ENCODE measurements around the gene SH3GLB2.

Gene SH3GLB2

DNA sequence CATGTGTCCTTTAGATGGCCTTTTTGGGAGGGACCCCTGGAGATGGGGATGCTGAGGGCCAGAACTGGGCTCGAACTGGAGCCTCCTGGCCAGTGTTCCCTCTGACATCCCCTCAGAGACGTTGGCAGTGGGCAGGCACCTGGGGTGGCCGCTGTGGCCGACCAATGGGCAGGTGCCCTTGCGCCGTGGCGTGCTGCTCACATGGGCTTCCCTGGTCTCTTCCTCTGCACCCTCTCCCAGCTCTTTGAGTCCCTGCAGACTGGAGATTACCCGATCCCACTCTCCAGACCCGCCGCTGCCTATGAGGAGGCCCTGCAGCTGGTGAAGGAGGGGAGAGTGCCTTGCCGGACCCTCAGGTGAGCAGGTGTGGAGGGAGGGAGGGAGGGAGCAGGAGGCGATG, 32.9 kb upstream of the SH3GLB2 start (continued):
- no peak for TF ChIP-seq ZNF8 (CRISPR knock-in tag; IDR thresholded peaks at IDR 0.05)
- TF ChIP-seq, protein P1, sequence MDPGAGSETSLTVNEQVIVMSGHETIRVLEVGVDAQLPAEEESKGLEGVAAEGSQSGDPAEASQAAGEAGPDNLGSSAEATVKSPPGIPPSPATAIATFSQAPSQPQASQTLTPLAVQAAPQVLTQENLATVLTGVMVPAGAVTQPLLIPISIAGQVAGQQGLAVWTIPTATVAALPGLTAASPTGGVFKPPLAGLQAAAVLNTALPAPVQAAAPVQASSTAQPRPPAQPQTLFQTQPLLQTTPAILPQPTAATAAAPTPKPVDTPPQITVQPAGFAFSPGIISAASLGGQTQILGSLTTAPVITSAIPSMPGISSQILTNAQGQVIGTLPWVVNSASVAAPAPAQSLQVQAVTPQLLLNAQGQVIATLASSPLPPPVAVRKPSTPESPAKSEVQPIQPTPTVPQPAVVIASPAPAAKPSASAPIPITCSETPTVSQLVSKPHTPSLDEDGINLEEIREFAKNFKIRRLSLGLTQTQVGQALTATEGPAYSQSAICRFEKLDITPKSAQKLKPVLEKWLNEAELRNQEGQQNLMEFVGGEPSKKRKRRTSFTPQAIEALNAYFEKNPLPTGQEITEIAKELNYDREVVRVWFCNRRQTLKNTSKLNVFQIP (CRISPR knock-in tag; IDR thresholded peaks at IDR 0.05; ENCODE audit: borderline replicate concordance, low read depth) = no peak

GRCh38 chr9:129059796-129060785, 32.0 kb upstream of the SH3GLB2 start:
- no peak for ATAC-seq
- TF ChIP-seq BACH2 (CRISPR knock-in tag; IDR thresholded peaks at IDR 0.05; ENCODE audit: borderline replicate concordance) = no peak

DNA sequence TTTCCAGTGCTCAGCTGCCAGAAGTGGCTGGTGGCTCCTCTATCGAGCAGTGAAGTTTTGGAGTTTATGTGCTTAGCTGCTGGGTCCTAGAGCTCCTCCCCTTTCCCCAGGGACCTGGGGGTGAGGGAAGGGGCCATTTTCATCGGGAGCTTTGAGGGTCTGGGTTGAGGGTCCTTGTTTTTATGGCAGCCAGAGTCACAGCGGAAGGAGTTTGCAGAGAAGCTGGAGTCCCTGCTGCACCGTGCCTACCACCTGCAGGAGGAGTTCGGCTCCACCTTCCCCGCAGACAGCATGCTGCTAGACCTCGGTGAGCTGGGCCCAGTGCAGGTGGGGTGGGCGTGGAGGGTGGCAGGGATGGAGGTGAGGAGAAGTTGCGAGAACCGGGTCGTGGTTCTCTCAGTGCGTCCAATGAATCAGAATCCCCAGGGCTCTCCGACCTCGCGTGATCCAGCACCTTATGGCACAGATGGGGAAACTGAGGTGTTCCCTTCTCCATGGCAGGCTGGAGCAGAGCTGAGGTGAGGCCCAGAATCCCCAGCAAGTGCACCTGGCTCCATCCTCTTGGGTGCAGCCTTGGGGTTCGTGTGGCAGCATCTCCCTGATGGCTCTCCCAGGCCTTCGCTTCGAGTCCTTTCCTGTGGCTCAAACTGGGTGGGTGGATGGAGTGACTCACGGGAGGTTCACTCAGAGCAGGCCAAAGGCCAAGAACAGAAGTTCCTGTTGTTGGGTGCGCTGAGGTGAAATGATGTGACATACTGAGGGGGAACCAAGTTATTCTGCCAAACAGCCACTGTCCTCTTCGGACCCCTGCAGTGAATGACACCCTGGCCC, 31.0 kb upstream of the SH3GLB2 start:
- TF ChIP-seq ISL1 (CRISPR knock-in tag; IDR thresholded peaks at IDR 0.05) (no peak), ARNTL (CRISPR knock-in tag; IDR thresholded peaks at IDR 0.05; ENCODE audit: borderline replicate concordance, low read depth) (no peak), ZC3H10 (CRISPR knock-in tag; IDR thresholded peaks at IDR 0.05) (no peak), OSR1 (CRISPR knock-in tag; IDR thresholded peaks at IDR 0.05) (no peak), TOX (CRISPR knock-in tag; IDR thresholded peaks at IDR 0.05; ENCODE audit: borderline replicate concordance) (no peak), ZNF70 (CRISPR knock-in tag; IDR thresholded peaks at IDR 0.05) (no peak)
- TF ChIP-seq, protein P2, sequence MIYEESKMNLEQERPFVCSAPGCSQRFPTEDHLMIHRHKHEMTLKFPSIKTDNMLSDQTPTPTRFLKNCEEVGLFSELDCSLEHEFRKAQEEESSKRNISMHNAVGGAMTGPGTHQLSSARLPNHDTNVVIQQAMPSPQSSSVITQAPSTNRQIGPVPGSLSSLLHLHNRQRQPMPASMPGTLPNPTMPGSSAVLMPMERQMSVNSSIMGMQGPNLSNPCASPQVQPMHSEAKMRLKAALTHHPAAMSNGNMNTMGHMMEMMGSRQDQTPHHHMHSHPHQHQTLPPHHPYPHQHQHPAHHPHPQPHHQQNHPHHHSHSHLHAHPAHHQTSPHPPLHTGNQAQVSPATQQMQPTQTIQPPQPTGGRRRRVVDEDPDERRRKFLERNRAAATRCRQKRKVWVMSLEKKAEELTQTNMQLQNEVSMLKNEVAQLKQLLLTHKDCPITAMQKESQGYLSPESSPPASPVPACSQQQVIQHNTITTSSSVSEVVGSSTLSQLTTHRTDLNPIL (CRISPR knock-in tag; IDR thresholded peaks at IDR 0.05; ENCODE audit: low read depth) = no peak
- ATAC-seq = no peak

GRCh38 chr9:129054163-129054851, 26.2 kb upstream of the SH3GLB2 start:
- no peak for ATAC-seq
- no peak for TF ChIP-seq ZC3H10 (CRISPR knock-in tag; IDR thresholded peaks at IDR 0.05)
- no peak for TF ChIP-seq TSHZ2 (CRISPR knock-in tag; IDR thresholded peaks at IDR 0.05)
- TF ChIP-seq OSR1 (CRISPR knock-in tag; IDR thresholded peaks at IDR 0.05) = no peak
- no peak for TF ChIP-seq ARNTL (CRISPR knock-in tag; IDR thresholded peaks at IDR 0.05; ENCODE audit: borderline replicate concordance, low read depth)
- TF ChIP-seq ZNF8 (CRISPR knock-in tag; IDR thresholded peaks at IDR 0.05) = no peak
- no peak for TF ChIP-seq TCF4 (CRISPR knock-in tag; IDR thresholded peaks at IDR 0.05; ENCODE audit: borderline replicate concordance)
- no peak for TF ChIP-seq ISL1 (CRISPR knock-in tag; IDR thresholded peaks at IDR 0.05)
- TF ChIP-seq CSDC2 (CRISPR knock-in tag; IDR thresholded peaks at IDR 0.05) = no peak
- TF ChIP-seq, protein P2 (CRISPR knock-in tag; IDR thresholded peaks at IDR 0.05; ENCODE audit: low read depth) = no peak
- no peak for TF ChIP-seq ZNF70 (CRISPR knock-in tag; IDR thresholded peaks at IDR 0.05)

- ATAC-seq = no peak
- no peak for TF ChIP-seq ZNF70 (CRISPR knock-in tag; IDR thresholded peaks at IDR 0.05)
- TF ChIP-seq PATZ1 (CRISPR knock-in tag; IDR thresholded peaks at IDR 0.05; ENCODE audit: borderline replicate concordance) = no peak
- TF ChIP-seq, protein P2 (CRISPR knock-in tag; IDR thresholded peaks at IDR 0.05; ENCODE audit: low read depth) = no peak
- no peak for TF ChIP-seq TOX (CRISPR knock-in tag; IDR thresholded peaks at IDR 0.05; ENCODE audit: borderline replicate concordance)
- no peak for TF ChIP-seq BACH2 (CRISPR knock-in tag; IDR thresholded peaks at IDR 0.05; ENCODE audit: borderline replicate concordance)
- no peak for TF ChIP-seq OSR1 (CRISPR knock-in tag; IDR thresholded peaks at IDR 0.05)
- TF ChIP-seq SNAI2 (CRISPR knock-in tag; IDR thresholded peaks at IDR 0.05) = no peak
- no peak for TF ChIP-seq GLIS3 (CRISPR knock-in tag; IDR thresholded peaks at IDR 0.05)
- TF ChIP-seq ZNF8 (CRISPR knock-in tag; IDR thresholded peaks at IDR 0.05) = no peak
- no peak for TF ChIP-seq ZFP30 (CRISPR knock-in tag; IDR thresholded peaks at IDR 0.05)
- TF ChIP-seq ESRRG (CRISPR knock-in tag; IDR thresholded peaks at IDR 0.05) = no peak
- TF ChIP-seq ARNTL (CRISPR knock-in tag; IDR thresholded peaks at IDR 0.05; ENCODE audit: borderline replicate concordance, low read depth) = no peak
- no peak for TF ChIP-seq PPARA (CRISPR knock-in tag; IDR thresholded peaks at IDR 0.05; ENCODE audit: borderline replicate concordance)
- TF ChIP-seq ISL1 (CRISPR knock-in tag; IDR thresholded peaks at IDR 0.05) = no peak
Measured at GRCh38 chr9:129053020-129053419, 24.9 kb upstream of the SH3GLB2 start.
